Mesothelial cell of epicardium (in vitro differentiated cells): Measurements from ENCODE around the gene MED27. TPM values are rescaled to one million over a fixed set of nuclear protein-coding genes. Genes with fewer than 3 reads are reported as not detected.

Source experiments
- DNase-seq, 2 experiments: peaks; one replicate each; pipeline ENCODE4 v3.0.0; 2021; ENCODE audit warnings: low spot score in 2 of 2; ENCODE audit not compliant: unreplicated experiment in 2 of 2
- H3K27ac Mint-ChIP-seq: 2 replicates; pipeline ENCODE4 v1.8.0; 2021; ENCODE audit warnings: mixed read lengths
- H3K27me3 Mint-ChIP-seq: 2 replicates; pipeline ENCODE4 v1.8.0; 2021; ENCODE audit warnings: low read depth, mixed read lengths
- H3K36me3 Mint-ChIP-seq: 2 replicates; pipeline ENCODE4 v1.8.0; 2021; ENCODE audit warnings: mixed read lengths
- H3K4me1 Mint-ChIP-seq: 2 replicates; pipeline ENCODE4 v1.8.0; 2021; ENCODE audit warnings: mixed read lengths
- H3K4me3 Mint-ChIP-seq: 2 replicates; pipeline ENCODE4 v1.8.0; 2021; ENCODE audit warnings: mild to moderate bottlenecking, moderate library complexity, mixed read lengths
- H3K9me3 Mint-ChIP-seq: 2 replicates; pipeline ENCODE4 v1.8.0; 2021; ENCODE audit warnings: mixed read lengths
- total RNA-seq: library from RNA; stranded (reverse); gene quantifications from 3 replicates; pipeline ENCODE4 v1.2.1, GENCODE V29; 2021
- TF ChIP-seq, protein P1 (sequence below): fragments of 200-600 bp; sonication (generic); IDR thresholded peaks from one replicate; pipeline ENCODE4 v1.5.0; 2021; ENCODE audit warnings: antibody characterized with exemption; ENCODE audit not compliant: unreplicated experiment

MED27 gene, protein sequence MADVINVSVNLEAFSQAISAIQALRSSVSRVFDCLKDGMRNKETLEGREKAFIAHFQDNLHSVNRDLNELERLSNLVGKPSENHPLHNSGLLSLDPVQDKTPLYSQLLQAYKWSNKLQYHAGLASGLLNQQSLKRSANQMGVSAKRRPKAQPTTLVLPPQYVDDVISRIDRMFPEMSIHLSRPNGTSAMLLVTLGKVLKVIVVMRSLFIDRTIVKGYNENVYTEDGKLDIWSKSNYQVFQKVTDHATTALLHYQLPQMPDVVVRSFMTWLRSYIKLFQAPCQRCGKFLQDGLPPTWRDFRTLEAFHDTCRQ
- 26.8 to 29.0 TPM (median 28.7 TPM) in 3 replicates for total RNA-seq

DNA sequence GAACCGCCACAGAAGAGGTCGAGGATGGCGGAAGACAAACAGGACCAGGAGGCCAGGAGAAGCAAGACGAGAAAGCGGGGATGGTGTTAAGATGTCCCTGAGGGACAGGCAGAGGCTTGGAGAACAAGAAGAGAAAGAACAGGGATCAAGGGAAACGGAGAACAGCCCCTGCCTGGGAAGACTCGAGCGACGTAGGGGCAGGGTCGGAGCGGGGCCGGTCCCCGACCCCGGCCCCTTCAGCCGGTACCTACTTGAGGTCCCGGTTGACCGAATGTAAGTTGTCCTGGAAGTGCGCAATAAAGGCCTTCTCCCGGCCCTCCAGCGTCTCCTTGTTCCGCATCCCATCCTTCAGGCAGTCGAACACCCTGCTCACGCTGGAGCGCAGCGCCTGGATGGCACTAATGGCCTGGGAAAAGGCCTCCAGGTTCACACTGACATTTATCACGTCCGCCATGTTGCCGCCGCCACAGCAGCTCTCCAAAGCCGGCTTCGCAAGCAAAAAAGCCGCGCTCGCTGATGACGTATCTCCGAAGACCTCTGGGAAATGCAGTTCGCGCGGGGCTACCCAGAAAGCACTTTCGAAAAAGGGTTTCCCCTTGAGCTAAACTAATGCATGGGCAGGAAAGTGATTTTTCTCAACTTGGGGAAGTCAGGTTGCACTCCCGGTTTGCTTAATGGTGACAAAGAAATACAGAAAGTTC is at the start of gene MED27:
MED27 (minus strand) TSS at position 477 of the 701 bp plus-strand sequence; CDS start at position 454, 23 bp downstream.
- H3K4me1 Mint-ChIP-seq, result peaks cover 31% of the 10 kb centered on the region
- TF ChIP-seq, protein P1, sequence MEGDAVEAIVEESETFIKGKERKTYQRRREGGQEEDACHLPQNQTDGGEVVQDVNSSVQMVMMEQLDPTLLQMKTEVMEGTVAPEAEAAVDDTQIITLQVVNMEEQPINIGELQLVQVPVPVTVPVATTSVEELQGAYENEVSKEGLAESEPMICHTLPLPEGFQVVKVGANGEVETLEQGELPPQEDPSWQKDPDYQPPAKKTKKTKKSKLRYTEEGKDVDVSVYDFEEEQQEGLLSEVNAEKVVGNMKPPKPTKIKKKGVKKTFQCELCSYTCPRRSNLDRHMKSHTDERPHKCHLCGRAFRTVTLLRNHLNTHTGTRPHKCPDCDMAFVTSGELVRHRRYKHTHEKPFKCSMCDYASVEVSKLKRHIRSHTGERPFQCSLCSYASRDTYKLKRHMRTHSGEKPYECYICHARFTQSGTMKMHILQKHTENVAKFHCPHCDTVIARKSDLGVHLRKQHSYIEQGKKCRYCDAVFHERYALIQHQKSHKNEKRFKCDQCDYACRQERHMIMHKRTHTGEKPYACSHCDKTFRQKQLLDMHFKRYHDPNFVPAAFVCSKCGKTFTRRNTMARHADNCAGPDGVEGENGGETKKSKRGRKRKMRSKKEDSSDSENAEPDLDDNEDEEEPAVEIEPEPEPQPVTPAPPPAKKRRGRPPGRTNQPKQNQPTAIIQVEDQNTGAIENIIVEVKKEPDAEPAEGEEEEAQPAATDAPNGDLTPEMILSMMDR, result no peak

DNA sequence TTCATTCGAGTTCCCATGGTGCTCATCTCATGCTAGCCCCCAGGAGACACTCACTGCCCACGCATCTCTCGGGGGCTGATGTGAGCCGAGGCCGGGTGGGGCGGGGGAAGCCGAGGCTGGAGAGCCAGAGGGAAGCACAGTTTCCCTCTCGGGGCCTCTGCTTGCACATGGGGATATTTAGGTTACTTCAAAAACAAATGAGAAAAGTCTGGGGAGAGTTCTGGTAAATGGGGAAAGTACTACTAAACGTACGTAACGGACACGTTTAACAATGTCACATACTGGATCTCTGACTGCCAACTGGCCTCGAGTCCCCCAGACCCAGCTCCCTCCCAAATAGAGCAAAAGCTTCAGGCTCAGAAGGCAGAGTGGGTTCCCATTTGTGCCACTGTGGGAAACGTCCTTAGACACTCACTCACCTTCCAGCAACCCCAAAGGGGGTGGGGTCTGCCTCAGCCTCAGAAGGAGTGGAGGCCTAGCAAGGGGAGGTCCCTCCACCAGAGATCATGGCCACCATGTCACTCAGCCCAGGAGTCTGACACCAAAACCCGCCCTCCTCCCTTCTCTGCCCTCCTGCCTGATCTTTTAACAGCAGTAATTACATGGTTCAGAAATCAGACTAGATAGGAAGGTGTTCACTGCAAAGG is 48.3 kb upstream of the MED27 start:
- no peak overlapping the region for H3K27ac Mint-ChIP-seq
- TF ChIP-seq, protein P1, result no peak
- no peaks in the 10 kb centered on the region for H3K36me3 Mint-ChIP-seq
- no peak for DNase-seq
- H3K4me3 Mint-ChIP-seq, result no peak overlapping the region
- H3K27me3 Mint-ChIP-seq, result peaks cover 95% of the 10 kb centered on the region
- H3K4me1 Mint-ChIP-seq, result peaks cover 6% of the 10 kb centered on the region
- no peaks in the 10 kb centered on the region for H3K9me3 Mint-ChIP-seq

More for the DNA sequence above, at the start of gene MED27:
- Mint-ChIP-seq H3K27ac (peak within 1 kb of the TSS; percentile 88), H3K9me3 (no peaks in the 10 kb centered on the region), H3K36me3 (peaks cover 10% of the 10 kb centered on the region), H3K4me3 (peak within 1 kb of the TSS; percentile 89), H3K27me3 (peaks cover 14% of the 10 kb centered on the region)
- peak; percentile 82 to 87 for DNase-seq

- Mint-ChIP-seq H3K27me3 (peaks cover 95% of the 10 kb centered on the region), H3K4me3 (no peak overlapping the region), H3K27ac (no peak overlapping the region), H3K9me3 (no peaks in the 10 kb centered on the region), H3K4me1 (peaks cover 6% of the 10 kb centered on the region), H3K36me3 (no peaks in the 10 kb centered on the region)
- TF ChIP-seq, protein P1, result no peak
- no peak for DNase-seq
These were observed 47.1 kb upstream of the MED27 start for GRCh38 chr9:132126680-132127236.

- H3K27me3 Mint-ChIP-seq, result peaks cover 95% of the 10 kb centered on the region
- H3K9me3 Mint-ChIP-seq, result no peaks in the 10 kb centered on the region
- DNase-seq, result no peak
- no peak overlapping the region for H3K27ac Mint-ChIP-seq
- H3K4me1 Mint-ChIP-seq, result peaks cover 6% of the 10 kb centered on the region
- TF ChIP-seq, protein P1, result no peak
- no peaks in the 10 kb centered on the region for H3K36me3 Mint-ChIP-seq
- no peak overlapping the region for H3K4me3 Mint-ChIP-seq
These were observed 46.4 kb upstream of the MED27 start for GRCh38 chr9:132125944-132126679.

GRCh38 chr9:132125361-132125760 is 45.7 kb upstream of the MED27 start:
- Mint-ChIP-seq H3K4me1 (peaks cover 6% of the 10 kb centered on the region), H3K27me3 (peaks cover 95% of the 10 kb centered on the region), H3K9me3 (no peaks in the 10 kb centered on the region), H3K36me3 (no peaks in the 10 kb centered on the region), H3K4me3 (no peak overlapping the region), H3K27ac (no peak overlapping the region)
- TF ChIP-seq, protein P1, result no peak
- DNase-seq, result no peak
